Effector memory CD8-positive, alpha-beta T cell (primary cell): ENCODE results near the gene CASKIN2.
"Not testable (repeated sequence)": the region's sequence is repeated elsewhere in the genome, so short reads cannot be mapped to it uniquely, and the experiment has no call there.

Source experiments
- ATAC-seq: fragments of 150-1000 bp; cut with Tn5 transposase; replicated peaks from 2 replicates; pipeline ENCODE4 v1.10.0; 2021; ENCODE audit warnings: mild to moderate bottlenecking, moderate library complexity
- DNase-seq, 3 experiments: peaks; one replicate each; pipeline ENCODE4 v3.0.0; 2021
- H3K27ac Mint-ChIP-seq, 2 donors: one replicate each; pipeline ENCODE4 v1.8.0; 2022; ENCODE audit warnings: mild to moderate bottlenecking in 2 of 2, mixed read lengths in 2 of 2, moderate library complexity in 2 of 2
- H3K27me3 Mint-ChIP-seq, 2 donors: one replicate each; pipeline ENCODE4 v1.8.0; 2022; ENCODE audit warnings: mixed read lengths in 2 of 2
- H3K36me3 Mint-ChIP-seq: one replicate; pipeline ENCODE4 v1.8.0; 2022; ENCODE audit warnings: mild to moderate bottlenecking, moderate library complexity, mixed read lengths; ENCODE audit not compliant: insufficient read depth
- H3K4me1 Mint-ChIP-seq, 2 donors: one replicate each; pipeline ENCODE4 v1.8.0; 2022; ENCODE audit warnings: low read depth in 2 of 2, mixed read lengths in 2 of 2
- H3K4me3 Mint-ChIP-seq, 2 donors: one replicate each; pipeline ENCODE4 v1.8.0; 2022; ENCODE audit warnings: mild to moderate bottlenecking in 2 of 2, mixed read lengths in 2 of 2, moderate library complexity in 2 of 2
- H3K9me3 Mint-ChIP-seq, 2 donors: one replicate each; pipeline ENCODE4 v1.8.0; 2022; ENCODE audit warnings: mixed read lengths in 2 of 2

CASKIN2 gene

GRCh38 chr17:75521951-75522727 is 6.8 kb upstream of the CASKIN2 start:
- no peak for DNase-seq
- peak overlapping the region in 1 of 2 donors; percentile 49 for H3K27ac Mint-ChIP-seq

GRCh38 chr17:75521290-75521689 is 6.0 kb upstream of the CASKIN2 start:
- H3K27me3 Mint-ChIP-seq: no peaks in the 10 kb centered on the region
- DNase-seq (no peak), ATAC-seq (no peak)
- H3K4me1 Mint-ChIP-seq: peaks cover 23% of the 10 kb centered on the region in 2 donors
- no peaks in the 10 kb centered on the region for H3K9me3 Mint-ChIP-seq
- H3K4me3 Mint-ChIP-seq: no peak overlapping the region
- peaks cover 58% of the 10 kb centered on the region for H3K36me3 Mint-ChIP-seq
- H3K27ac Mint-ChIP-seq: no peak overlapping the region

More at GRCh38 chr17:75521951-75522727, 6.8 kb upstream of the CASKIN2 start:
- Mint-ChIP-seq H3K4me3 (no peak overlapping the region), H3K9me3 (no peaks in the 10 kb centered on the region), H3K36me3 (peaks cover 53% of the 10 kb centered on the region), H3K27me3 (no peaks in the 10 kb centered on the region), H3K4me1 (peaks cover 26 to 30% of the 10 kb centered on the region in 2 donors)
- no peak for ATAC-seq

GRCh38 chr17:75520413-75520812 is 5.1 kb upstream of the CASKIN2 start:
- Mint-ChIP-seq H3K36me3 (peaks cover 62% of the 10 kb centered on the region), H3K4me1 (peaks cover 21% of the 10 kb centered on the region in 2 donors)
- not testable (repeated sequence) for H3K27me3 Mint-ChIP-seq, H3K9me3 Mint-ChIP-seq, H3K4me3 Mint-ChIP-seq, DNase-seq, ATAC-seq, H3K27ac Mint-ChIP-seq

GRCh38 chr17:75518983-75519537 is 3.7 kb upstream of the CASKIN2 start:
- peak overlapping the region; percentile 80 to 86 for H3K4me3 Mint-ChIP-seq
- DNase-seq: no peak
- peak overlapping the region; percentile 69 to 98 for H3K27ac Mint-ChIP-seq
- no peak for ATAC-seq
- H3K4me1 Mint-ChIP-seq: peaks cover 18 to 19% of the 10 kb centered on the region in 2 donors
- H3K9me3 Mint-ChIP-seq: no peaks in the 10 kb centered on the region
- H3K27me3 Mint-ChIP-seq: no peaks in the 10 kb centered on the region
- peaks cover 62% of the 10 kb centered on the region for H3K36me3 Mint-ChIP-seq

GRCh38 chr17:75518201-75518600 is 2.9 kb upstream of the CASKIN2 start:
- peak; percentile 61 to 64 (median 64) for DNase-seq
- ATAC-seq: peak; percentile 68
- Mint-ChIP-seq H3K4me3 (peak overlapping the region; percentile 80 to 86), H3K27ac (peak overlapping the region; percentile 69 to 98), H3K36me3 (peaks cover 60% of the 10 kb centered on the region), H3K27me3 (no peaks in the 10 kb centered on the region), H3K4me1 (peaks cover 18 to 20% of the 10 kb centered on the region in 2 donors), H3K9me3 (no peaks in the 10 kb centered on the region)

- Mint-ChIP-seq H3K27ac (peak overlapping the region; percentile 69 to 98), H3K4me3 (peak overlapping the region; percentile 80 to 86), H3K36me3 (peaks cover 54% of the 10 kb centered on the region), H3K27me3 (no peaks in the 10 kb centered on the region), H3K9me3 (no peaks in the 10 kb centered on the region), H3K4me1 (peaks cover 18 to 20% of the 10 kb centered on the region in 2 donors)
- DNase-seq (peak in 1 of 3 experiments; percentile 18), ATAC-seq (no peak)
Measured at GRCh38 chr17:75517297-75517865, 2.0 kb upstream of the CASKIN2 start.

GRCh38 chr17:75516619-75517296 is 1.4 kb upstream of the CASKIN2 start:
- peak in 1 of 3 experiments; percentile 33 for DNase-seq
- H3K4me3 Mint-ChIP-seq: peak overlapping the region; percentile 80 to 86
- H3K27me3 Mint-ChIP-seq: no peaks in the 10 kb centered on the region
- ATAC-seq: no peak
- peaks cover 54% of the 10 kb centered on the region for H3K36me3 Mint-ChIP-seq
- no peaks in the 10 kb centered on the region for H3K9me3 Mint-ChIP-seq
- peaks cover 18 to 20% of the 10 kb centered on the region in 2 donors for H3K4me1 Mint-ChIP-seq
- H3K27ac Mint-ChIP-seq: peak overlapping the region; percentile 69 to 98

- peak; percentile 92 to 94 (median 93) for DNase-seq
- Mint-ChIP-seq H3K27me3 (no peaks in the 10 kb centered on the region), H3K4me1 (peaks cover 18 to 20% of the 10 kb centered on the region in 2 donors), H3K27ac (peak within 1 kb of the TSS; percentile 70 to 98), H3K36me3 (peaks cover 52% of the 10 kb centered on the region), H3K4me3 (peak within 1 kb of the TSS; percentile 80 to 86), H3K9me3 (no peaks in the 10 kb centered on the region)
- ATAC-seq: peak; percentile 81
Measured at GRCh38 chr17:75516255-75516618, 900 bp upstream of the CASKIN2 start, which contains the start of gene TSEN54. TSEN54 (plus strand) TSS chr17:75516528; CDS start chr17:75516561, 33 bp downstream.

GRCh38 chr17:75514919-75515495 is 330 bp downstream of the CASKIN2 start:
- H3K9me3 Mint-ChIP-seq: no peaks in the 10 kb centered on the region
- no peak for DNase-seq
- ATAC-seq: no peak

GRCh38 chr17:75514299-75514918 is 928 bp downstream of the CASKIN2 start:
- DNase-seq (no peak), ATAC-seq (no peak)
- Mint-ChIP-seq H3K36me3 (peaks cover 33% of the 10 kb centered on the region), H3K9me3 (no peaks in the 10 kb centered on the region), H3K4me1 (peaks cover 18 to 20% of the 10 kb centered on the region in 2 donors), H3K4me3 (peak overlapping the region; percentile 35 to 50), H3K27ac (no peak overlapping the region), H3K27me3 (no peaks in the 10 kb centered on the region)

More at GRCh38 chr17:75514919-75515495, 330 bp downstream of the CASKIN2 start:
- peak overlapping the region; percentile 35 to 50 for H3K4me3 Mint-ChIP-seq
- peaks cover 39% of the 10 kb centered on the region for H3K36me3 Mint-ChIP-seq
- H3K27ac Mint-ChIP-seq: no peak overlapping the region
- H3K27me3 Mint-ChIP-seq: no peaks in the 10 kb centered on the region
- H3K4me1 Mint-ChIP-seq: peaks cover 18 to 20% of the 10 kb centered on the region in 2 donors

GRCh38 chr17:75513641-75514000 is 1.7 kb downstream of the CASKIN2 start:
- peak overlapping the region in 1 of 2 donors; percentile 19 for H3K4me3 Mint-ChIP-seq
- no peak for ATAC-seq

GRCh38 chr17:75512926-75513640 is 2.3 kb downstream of the CASKIN2 start:
- Mint-ChIP-seq H3K4me3 (peak overlapping the region in 1 of 2 donors; percentile 8), H3K36me3 (peaks cover 21% of the 10 kb centered on the region), H3K9me3 (no peaks in the 10 kb centered on the region), H3K27me3 (no peaks in the 10 kb centered on the region), H3K4me1 (peaks cover 7 to 14% of the 10 kb centered on the region in 2 donors), H3K27ac (no peak overlapping the region)
- ATAC-seq (no peak), DNase-seq (no peak)

More at GRCh38 chr17:75513641-75514000, 1.7 kb downstream of the CASKIN2 start:
- Mint-ChIP-seq H3K36me3 (peaks cover 27% of the 10 kb centered on the region), H3K9me3 (no peaks in the 10 kb centered on the region), H3K27ac (no peak overlapping the region), H3K27me3 (no peaks in the 10 kb centered on the region), H3K4me1 (peaks cover 12 to 19% of the 10 kb centered on the region in 2 donors)
- no peak for DNase-seq
